GM19239 (cell line): Measurements from ENCODE around the gene HAUS3.

ENCODE experiments used
- DNase-seq: peaks from one replicate; pipeline ENCODE4 v3.0.0; 2011; ENCODE audit warnings: low spot score; ENCODE audit not compliant: insufficient read length
- FAIRE-seq: peaks from 2 replicates; lab custom pipeline; 2011; peaks lifted over from hg19 to GRCh38; lab: Jason Lieb, UNC

HAUS3 gene

DNA sequence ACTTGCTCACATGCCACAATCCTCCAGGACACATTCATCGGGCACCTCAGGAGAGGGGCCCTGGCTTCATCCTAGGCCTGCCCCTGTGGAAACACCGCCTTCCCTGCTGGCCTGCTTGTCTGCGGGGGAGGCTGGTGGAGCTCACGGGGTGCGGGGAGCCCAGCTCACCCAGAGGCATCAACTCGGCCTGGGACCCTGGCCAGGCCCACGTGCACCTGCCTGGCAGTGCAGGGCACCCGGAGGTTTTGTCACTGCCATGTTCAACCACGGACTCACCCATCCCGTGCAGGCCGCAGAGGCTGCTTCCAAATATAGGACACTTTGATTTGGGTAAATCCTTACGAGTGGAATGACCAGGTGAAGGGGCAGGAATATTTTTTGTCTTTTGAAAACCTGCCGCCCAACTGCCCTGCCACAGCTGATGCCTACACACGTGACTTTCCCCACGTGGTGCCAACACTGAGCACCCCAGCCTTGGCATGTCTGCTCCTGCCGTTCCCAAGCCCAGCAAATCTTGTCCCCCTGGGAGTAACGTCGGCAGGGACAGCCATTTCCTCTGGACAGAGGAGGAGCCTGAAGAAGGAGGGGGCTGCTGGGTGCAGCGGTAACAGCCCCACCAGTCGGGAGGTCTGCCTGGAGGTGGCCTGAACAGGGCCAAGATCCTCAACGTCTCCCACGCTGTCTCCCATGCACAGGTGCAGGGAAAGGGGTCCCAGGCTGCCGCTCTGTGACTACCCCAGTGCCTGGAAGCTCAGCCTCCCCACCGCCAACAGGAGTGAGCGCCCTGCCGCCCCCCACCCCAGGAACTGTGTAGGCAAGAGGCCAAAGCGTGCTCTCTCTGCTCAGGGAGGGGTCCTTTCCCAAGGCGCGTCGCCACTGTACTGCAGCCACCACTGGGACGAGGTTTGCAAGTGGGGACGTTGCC lies 11.5 kb upstream of the HAUS3 start:
- DNase-seq (no peak), FAIRE-seq (no peak)

DNA sequence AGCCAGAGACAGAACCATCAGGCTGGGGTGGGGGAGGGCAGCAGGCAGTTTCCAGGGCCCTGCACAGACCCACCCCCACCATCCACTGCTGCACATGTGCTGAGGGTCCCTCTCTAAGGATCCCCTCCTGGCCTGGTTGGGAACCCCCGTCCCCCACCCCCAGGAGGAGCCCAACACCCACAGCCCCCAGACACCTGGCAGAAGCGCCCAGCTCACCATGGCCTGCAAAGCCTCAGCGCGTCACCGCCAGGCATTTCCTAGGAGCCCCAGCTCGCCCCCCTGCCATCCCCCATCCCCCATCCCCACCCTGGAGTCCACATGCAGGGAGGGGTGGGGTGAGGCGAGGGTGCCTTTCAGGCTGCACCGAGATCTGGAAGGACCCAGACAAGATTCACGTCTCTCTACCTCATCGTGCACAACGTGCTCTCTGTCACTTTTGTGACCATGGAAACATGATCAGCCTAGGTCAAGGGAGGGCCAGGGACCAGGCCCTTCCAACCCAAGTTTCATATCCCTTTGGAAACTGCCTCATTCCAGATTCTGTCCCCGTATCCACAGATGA lies 10.7 kb upstream of the HAUS3 start:
- FAIRE-seq (no peak), DNase-seq (no peak)

DNA sequence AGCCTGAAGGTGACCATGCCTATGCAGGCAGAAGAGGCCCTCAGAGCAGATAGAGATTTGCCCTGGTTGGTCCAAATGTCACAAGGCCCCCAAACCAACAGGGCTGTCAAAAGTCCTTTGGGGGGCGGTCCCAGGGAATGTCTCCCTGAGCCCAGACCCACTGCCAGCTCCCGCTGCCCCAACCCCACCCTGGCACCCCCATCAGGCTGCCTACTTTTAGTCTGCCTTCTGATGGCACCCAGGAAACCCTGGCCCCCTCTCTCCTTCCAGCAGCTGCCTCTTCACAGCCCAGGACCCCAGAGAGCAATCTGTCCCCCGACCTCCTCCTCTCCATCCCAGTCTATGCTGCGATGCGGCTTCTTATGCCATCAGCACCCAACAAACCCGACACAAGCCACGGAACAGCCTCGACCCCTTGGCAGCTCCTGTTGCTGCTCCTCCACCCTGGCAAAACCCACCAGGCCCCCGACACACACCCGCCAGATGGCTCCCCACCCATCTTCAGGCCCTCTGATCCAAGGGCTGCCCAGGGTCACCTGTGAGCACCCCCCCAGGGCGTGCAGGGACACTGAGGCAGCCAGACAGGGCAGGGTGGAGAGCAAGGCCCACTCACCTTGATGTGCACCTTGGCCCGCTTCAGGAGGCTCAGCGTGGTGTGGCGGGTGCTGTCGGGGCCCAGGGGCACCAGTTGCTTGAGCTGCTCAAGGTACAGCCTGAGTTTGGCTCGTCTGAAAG lies 10.0 kb upstream of the HAUS3 start:
- peak; percentile 8 for DNase-seq
- no peak for FAIRE-seq

GRCh38 chr4:2251073-2251794 lies 9.3 kb upstream of the HAUS3 start:
- DNase-seq, result peak; percentile 7
- FAIRE-seq, result no peak

- FAIRE-seq, result no peak
- peak; percentile 2 for DNase-seq
These were observed 8.6 kb upstream of the HAUS3 start for GRCh38 chr4:2250357-2251072.

GRCh38 chr4:2249526-2250356 lies 7.8 kb upstream of the HAUS3 start:
- FAIRE-seq (no peak), DNase-seq (peak; percentile 1)

- peak; percentile 4 for DNase-seq
These were observed 6.9 kb upstream of the HAUS3 start for GRCh38 chr4:2248821-2249261.

GRCh38 chr4:2248044-2248780 lies 6.3 kb upstream of the HAUS3 start:
- DNase-seq (peak; percentile 6), FAIRE-seq (no peak)

More at GRCh38 chr4:2248821-2249261, 6.9 kb upstream of the HAUS3 start:
- no peak for FAIRE-seq

DNA sequence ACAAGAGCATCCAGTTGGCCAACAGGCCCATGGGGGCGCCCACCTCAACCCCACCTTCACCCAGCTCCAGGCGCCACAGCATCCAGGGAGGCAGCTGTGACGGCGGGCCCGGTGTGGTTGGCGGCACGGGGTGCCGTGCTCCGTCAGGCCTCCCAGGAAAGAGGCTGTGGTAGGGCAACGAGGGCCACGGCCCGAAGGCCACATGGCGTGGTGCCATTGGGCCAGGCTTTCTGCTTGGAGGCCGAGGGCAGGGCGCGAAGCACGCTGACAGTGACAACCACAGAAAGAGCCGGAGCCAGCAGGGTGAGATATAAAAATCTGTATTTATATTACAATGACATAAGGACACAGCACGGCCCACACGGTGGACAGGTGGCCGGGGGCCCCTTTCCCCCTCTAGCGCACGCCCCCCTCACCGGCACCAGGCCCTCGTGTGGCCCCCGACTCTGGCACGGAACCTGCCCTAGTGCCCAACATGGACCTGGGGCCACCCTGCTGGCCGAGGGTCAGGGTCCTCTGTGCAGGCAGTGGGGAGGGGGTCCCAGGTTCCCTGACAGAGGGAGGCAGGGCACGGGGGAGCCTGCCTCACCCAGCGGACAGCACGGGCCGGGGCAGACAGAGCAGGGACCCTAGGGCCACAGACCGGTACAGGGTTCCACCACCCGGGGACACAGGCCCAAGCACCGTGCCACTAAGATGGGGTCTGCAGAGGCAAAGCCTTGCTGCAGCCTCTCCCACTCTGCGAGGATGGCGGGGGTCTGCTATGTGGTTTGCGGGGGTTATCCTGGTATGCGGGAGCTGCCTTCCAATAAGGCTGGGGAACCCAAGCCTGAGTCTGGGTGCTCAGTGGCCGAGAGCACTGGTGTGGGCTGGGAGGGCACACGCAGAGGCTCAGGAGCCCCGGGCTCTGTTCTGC lies 5.5 kb upstream of the HAUS3 start:
- DNase-seq, result peak; percentile 10
- FAIRE-seq, result no peak

DNA sequence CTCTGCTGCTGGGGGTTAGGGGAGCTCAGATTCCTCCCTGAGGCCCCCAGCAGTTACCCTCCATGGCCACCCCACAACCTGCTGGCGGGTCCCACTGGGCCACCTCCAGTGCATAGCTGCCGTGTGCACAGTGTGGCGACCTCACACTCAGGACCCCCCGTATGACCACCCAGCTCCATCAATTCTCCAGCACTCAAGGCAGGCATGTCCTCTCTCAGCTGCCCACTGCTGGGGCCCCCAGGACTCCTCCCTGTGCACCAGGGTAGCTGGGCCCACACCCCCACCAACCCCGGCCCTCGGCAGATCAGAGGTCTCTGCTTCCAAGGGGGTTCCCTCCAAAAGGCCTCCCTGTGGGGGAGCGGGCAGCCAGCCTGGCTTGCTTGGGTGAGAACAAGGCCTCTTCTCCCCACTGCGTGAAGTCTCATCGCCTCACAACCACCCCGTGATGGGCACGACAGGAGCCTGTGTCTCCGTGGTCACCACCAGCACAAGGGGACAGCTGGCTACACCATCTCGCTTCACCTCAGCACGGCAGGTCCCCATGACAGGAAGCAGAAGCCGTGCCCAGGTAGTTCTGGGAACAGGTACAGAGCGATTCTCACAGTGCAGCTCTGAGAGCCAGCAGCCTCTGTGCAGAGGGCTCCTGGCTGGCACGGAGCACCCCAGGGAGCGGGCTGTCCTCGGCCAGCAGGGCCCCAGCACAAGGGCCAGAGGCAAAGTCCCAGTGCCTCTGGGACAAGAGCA lies 4.6 kb upstream of the HAUS3 start:
- DNase-seq (peak; percentile 1), FAIRE-seq (no peak)

- DNase-seq (no peak), FAIRE-seq (no peak)
These were observed 3.9 kb upstream of the HAUS3 start for GRCh38 chr4:2245787-2246275.

- FAIRE-seq, result no peak
- peak; percentile 1 for DNase-seq
These were observed 3.3 kb upstream of the HAUS3 start for GRCh38 chr4:2245057-2245786.

DNA sequence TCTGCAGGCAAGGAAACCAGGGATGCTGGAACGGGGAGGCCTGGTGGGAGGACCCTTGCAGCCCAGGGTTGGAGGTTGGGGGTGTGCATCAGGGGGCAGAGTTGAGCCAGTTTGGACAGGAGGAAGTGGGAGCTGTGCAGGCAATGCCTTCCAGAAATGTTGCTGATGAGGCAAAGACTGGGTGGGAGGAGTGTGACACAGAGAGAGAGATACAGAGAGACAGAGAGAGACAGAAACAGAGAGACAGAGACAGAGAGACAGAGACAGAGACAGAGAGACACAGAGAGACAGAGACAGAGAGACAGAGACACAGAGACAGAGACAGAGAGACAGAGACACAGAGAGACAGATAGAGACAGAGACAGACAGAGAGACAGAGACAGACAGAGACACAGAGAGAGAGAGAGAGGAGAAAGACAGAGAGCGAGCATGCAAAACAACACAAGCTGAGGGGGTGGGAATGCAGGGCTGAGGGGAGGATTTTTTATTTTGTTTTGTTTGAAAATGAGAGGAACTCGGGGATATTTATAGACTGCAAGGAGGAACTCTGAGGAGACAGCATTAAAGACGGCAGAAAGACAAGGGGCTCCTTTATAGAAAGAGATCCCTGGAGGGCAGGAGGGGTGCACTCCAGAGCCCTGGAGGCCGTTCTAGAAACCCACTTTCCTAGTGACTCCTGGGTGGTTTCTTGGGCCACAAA lies 1.9 kb upstream of the HAUS3 start:
- FAIRE-seq (no peak), DNase-seq (peak; percentile 12)

- DNase-seq, result no peak
- FAIRE-seq, result peak; percentile 67
These were observed 918 bp downstream of the HAUS3 start for GRCh38 chr4:2241003-2241402.
